Mononuclear cell (primary cell): ENCODE results near the gene PIP4K2A. TPM values are rescaled to one million over a fixed set of nuclear protein-coding genes. Genes with fewer than 3 reads are reported as not detected.

Source experiments
- H3K27me3 ChIP-seq: 2 replicates; pipeline ENCODE4 v1.6.0; 2011; ENCODE audit warnings: low read length, control low read depth; ENCODE audit not compliant: insufficient read depth
- H3K4me1 ChIP-seq: 2 replicates; pipeline ENCODE4 v1.5.1; 2011; ENCODE audit warnings: mild to moderate bottlenecking, low read length, control low read depth; ENCODE audit not compliant: insufficient read depth
- H3K4me3 ChIP-seq: 2 replicates; pipeline ENCODE4 v1.5.1; 2011; ENCODE audit warnings: mild to moderate bottlenecking, low read length, moderate library complexity
- H3K9me3 ChIP-seq: 2 replicates; pipeline ENCODE4 v1.5.1; 2011; ENCODE audit warnings: low read depth, mild to moderate bottlenecking, control low read depth, low read length
- total RNA-seq: library from RNA; depleted of rRNA; stranded (reverse); fragments of >200 nt; gene quantifications from one replicate; pipeline ENCODE4 v1.2.3, GENCODE V29; 2012

PIP4K2A gene
- total RNA-seq, 1 donor, result 126 TPM

DNA sequence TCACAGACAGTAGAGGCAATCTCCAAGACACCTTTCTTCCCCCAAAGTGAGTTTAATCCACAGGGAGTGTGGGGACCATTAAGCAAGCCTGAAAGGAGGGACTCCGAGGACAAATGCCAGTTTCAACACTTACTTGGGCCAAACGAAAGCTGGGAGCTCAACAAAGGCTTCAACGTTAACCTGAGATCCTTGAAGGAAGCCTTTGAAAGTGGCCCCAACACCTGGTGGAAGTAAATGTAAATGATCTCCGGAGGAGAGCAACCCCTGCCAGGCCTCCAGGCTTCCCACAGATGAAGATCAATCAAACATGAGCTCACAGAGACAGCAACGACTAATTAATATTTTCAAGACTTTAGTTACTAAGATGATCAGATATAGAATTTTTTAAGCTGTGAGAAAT lies 103.8 kb downstream of the PIP4K2A start:
- Histone ChIP-seq H3K27me3 (no peaks in the 10 kb centered on the region), H3K4me3 (no peak overlapping the region), H3K9me3 (no peaks in the 10 kb centered on the region), H3K4me1 (peaks cover 93% of the 10 kb centered on the region)

GRCh38 chr10:22609719-22610465 lies 104.5 kb downstream of the PIP4K2A start:
- H3K4me3 ChIP-seq, result no peak overlapping the region
- no peaks in the 10 kb centered on the region for H3K9me3 ChIP-seq
- no peaks in the 10 kb centered on the region for H3K27me3 ChIP-seq
- H3K4me1 ChIP-seq, result peaks cover 93% of the 10 kb centered on the region

DNA sequence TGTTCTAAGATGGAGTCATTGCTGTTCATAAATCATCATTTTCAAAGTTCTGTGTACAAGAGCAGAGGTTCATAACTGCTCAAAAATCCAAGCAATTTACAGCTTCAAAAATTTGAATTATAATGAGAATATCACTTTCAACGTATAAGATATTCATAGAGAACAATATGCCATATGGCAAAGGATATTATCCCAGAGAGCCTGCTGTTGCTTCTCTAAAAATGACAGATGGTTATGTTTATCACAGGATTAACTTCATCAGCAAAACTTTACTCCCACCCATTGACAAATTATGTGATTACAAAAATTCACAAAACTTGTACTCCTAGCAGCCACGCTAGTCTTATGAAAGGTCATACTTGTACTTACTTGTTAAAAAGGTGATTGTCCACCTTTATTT lies 105.1 kb downstream of the PIP4K2A start:
- Histone ChIP-seq H3K27me3 (no peaks in the 10 kb centered on the region), H3K4me1 (peaks cover 96% of the 10 kb centered on the region), H3K9me3 (no peaks in the 10 kb centered on the region), H3K4me3 (no peak overlapping the region)

DNA sequence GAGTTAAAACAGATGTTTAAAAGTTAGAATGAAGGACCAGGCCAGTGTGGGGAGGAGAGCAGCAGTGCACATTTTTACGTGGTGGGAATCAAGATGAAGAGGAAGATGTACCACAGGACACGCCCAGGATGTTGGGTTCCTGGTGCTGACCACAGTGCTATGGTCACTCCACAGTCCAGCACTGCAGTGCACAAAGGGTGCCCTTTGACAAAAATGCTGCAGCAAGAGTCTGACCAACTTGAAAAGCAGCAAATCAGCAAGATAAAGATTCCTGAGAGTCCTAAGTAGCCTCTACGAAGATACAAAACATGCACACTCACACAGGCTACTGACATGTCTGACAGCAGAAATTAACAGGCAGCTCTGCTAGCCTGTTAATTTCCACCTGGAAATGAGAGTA lies 107.1 kb downstream of the PIP4K2A start:
- H3K4me3 ChIP-seq, result no peak overlapping the region
- H3K9me3 ChIP-seq, result no peaks in the 10 kb centered on the region
- no peaks in the 10 kb centered on the region for H3K27me3 ChIP-seq
- H3K4me1 ChIP-seq, result peaks cover 94% of the 10 kb centered on the region

DNA sequence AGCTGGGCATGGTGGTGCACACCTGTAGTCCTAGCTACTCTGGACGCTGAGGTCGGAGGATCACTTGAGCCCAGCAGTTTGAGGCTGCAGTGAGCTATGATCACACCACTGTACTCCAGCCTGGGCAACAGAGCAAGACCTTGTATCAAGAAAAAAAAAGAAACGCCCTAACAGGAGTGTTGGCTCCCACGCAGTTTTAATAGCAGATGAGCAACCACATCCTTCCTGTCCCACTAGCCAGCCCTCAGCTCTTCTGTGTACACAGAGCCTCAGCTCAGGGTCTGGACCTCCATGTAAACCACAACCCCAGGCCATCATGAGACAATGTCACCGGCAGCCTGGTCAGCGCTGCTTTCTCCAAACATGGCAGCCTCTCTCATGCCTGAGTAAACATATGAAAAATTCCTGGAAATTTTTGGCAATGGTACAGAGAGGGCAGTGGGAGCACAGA lies 108.2 kb downstream of the PIP4K2A start:
- H3K4me1 ChIP-seq, result peaks cover 94% of the 10 kb centered on the region
- no peak overlapping the region for H3K4me3 ChIP-seq
- H3K9me3 ChIP-seq, result no peaks in the 10 kb centered on the region
- H3K27me3 ChIP-seq, result no peaks in the 10 kb centered on the region

- H3K4me1 ChIP-seq, result peaks cover 94% of the 10 kb centered on the region
- H3K4me3 ChIP-seq, result no peak overlapping the region
- H3K27me3 ChIP-seq, result no peaks in the 10 kb centered on the region
- H3K9me3 ChIP-seq, result no peaks in the 10 kb centered on the region
These were observed 109.2 kb downstream of the PIP4K2A start for GRCh38 chr10:22605168-22605567.

DNA sequence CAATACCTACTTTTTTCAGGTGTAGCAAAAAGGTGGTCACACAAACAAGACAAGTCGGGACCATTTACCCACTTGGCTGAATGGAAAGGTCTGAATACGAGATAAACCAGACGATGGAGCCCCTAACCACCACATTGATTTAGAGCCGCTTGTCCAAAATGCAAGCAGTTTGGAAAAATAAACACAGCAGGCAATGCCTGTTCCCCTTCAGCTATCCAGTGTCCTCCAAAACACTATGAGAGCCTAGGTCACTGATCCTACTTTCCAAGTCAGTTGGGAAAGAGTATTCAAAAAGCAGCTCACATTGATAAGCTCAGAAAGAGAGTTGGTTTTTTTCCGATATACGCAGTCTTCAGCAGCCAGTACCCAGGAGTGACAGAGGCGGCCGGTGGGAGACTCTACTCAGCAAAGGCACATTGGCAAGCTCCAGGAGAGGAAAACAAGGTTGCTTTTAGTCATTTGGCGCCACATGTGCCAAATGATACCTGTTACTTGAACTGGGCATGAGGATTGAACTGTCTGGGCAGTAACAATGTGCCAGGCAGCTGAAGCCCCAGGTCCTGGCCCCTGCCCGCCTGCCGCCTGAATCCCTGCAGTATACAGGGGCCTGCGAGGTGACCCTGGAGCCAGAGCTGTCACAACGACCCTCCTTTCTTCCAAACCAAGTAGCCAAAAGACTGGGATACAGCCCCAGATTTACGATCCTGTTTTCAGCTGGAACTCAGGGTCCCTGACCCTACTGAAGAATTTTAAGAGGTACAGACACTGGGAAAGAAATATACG lies 109.8 kb downstream of the PIP4K2A start:
- Histone ChIP-seq H3K9me3 (no peaks in the 10 kb centered on the region), H3K4me3 (no peak overlapping the region), H3K4me1 (peaks cover 94% of the 10 kb centered on the region), H3K27me3 (no peaks in the 10 kb centered on the region)

DNA sequence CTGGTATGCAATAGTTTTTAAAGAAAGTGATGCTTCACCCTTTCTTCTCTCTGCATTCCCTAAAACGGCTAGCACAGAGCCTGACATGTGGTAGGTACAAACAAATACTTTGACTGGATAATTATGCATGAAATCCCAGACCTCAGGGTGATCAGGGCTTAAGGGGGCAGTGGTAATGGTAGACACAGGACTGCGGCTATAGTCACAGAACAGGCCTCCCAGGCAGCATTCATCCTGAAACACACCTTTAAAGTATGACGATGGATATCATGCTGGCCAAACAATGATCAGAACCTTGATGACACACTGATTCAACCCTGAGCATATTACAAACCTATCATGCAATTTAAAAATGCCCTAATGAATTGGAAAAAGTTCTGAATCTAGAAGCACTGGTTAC lies 110.8 kb downstream of the PIP4K2A start:
- Histone ChIP-seq H3K4me3 (no peak overlapping the region), H3K27me3 (no peaks in the 10 kb centered on the region), H3K4me1 (peaks cover 93% of the 10 kb centered on the region), H3K9me3 (no peaks in the 10 kb centered on the region)

DNA sequence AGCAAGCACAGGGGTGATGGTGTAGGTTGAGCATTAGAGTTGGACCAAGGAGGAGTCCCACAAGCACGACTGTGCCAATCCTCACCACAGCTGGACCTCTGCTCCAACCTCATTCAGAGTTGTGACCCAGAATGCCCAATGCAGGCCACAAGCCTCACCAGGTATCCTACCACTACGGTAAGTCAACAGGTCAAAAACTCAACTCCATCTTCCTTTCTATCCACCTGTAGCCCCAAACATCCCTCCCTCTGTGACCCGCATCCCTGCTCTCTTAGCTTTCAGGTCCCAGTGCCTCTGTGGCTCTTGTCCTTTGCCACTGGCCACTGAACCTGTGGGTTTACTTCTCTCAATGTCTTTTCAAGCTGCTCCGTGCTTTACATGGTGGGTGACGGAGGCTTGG lies 112.8 kb downstream of the PIP4K2A start:
- peaks cover 93% of the 10 kb centered on the region for H3K4me1 ChIP-seq
- H3K4me3 ChIP-seq, result no peak overlapping the region
- H3K27me3 ChIP-seq, result no peaks in the 10 kb centered on the region

DNA sequence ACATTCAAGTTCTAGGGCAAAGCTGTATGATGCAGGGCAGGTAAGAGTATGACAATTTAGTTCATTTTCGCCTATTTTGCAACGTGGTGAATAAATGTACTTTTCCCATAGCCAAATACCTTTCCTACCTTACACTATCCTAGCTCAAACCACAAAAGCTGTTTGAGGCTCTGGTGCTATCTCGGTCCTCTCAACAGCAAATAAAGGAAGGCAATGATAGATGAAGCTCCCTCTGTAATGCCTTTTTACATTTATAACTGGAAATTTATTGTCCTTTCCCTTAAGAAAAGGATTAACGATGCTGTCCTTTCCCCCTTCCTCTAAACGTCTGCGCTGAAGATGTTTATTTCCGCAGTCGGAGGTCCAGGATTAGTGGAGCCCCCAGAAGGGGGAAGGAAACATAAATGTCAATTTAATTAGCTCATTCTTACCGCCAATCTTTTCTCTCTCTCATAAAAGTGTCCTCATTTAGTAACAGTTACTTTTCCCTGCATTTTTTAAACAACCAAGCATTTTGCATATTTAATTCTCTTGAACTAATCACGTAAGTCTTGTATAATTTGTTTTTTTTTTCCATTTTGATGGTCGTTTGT lies 114.6 kb downstream of the PIP4K2A start:
- H3K4me1 ChIP-seq, result peaks cover 86% of the 10 kb centered on the region
- H3K4me3 ChIP-seq, result no peak overlapping the region
- H3K27me3 ChIP-seq, result no peaks in the 10 kb centered on the region
- no peaks in the 10 kb centered on the region for H3K9me3 ChIP-seq

More for the DNA sequence above, 112.8 kb downstream of the PIP4K2A start:
- H3K9me3 ChIP-seq, result no peaks in the 10 kb centered on the region

GRCh38 chr10:22599048-22599561 lies 115.3 kb downstream of the PIP4K2A start:
- H3K4me1 ChIP-seq, result peaks cover 85% of the 10 kb centered on the region
- H3K4me3 ChIP-seq, result no peak overlapping the region
- H3K9me3 ChIP-seq, result no peaks in the 10 kb centered on the region
- H3K27me3 ChIP-seq, result no peaks in the 10 kb centered on the region

- H3K4me1 ChIP-seq, result peaks cover 83% of the 10 kb centered on the region
- no peaks in the 10 kb centered on the region for H3K9me3 ChIP-seq
- H3K27me3 ChIP-seq, result no peaks in the 10 kb centered on the region
- no peak overlapping the region for H3K4me3 ChIP-seq
These were observed 115.9 kb downstream of the PIP4K2A start for GRCh38 chr10:22598478-22598877.

- Histone ChIP-seq H3K4me3 (no peak overlapping the region), H3K9me3 (no peaks in the 10 kb centered on the region), H3K4me1 (peaks cover 73% of the 10 kb centered on the region), H3K27me3 (no peaks in the 10 kb centered on the region)
These were observed 117.2 kb downstream of the PIP4K2A start for GRCh38 chr10:22597138-22597537.

DNA sequence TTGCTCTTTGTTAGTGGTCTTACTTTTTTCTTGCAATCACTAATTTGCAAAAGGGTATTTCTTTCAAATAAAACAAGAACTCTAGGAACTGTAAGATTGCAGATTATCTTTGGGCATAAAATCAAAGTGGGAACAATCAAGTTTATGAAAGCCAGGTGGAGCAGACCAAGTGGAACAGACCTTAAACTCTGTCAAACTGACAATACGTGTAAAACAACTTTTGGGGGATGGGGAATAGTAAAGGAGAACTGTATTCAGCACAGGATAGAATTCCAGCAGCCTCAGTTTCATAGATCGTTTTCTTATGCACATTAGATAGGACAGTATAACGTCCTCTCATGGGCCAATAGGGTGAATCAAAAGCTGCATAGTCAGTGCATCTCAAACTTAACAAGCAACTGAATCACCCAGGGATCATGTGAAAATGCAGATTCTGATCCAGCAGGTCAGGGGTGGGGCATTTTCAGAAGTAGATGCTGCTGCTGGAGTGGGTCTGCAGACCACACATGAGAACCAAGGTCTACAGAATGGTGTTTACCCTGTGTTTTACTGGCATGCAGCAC lies 120.7 kb downstream of the PIP4K2A start:
- Histone ChIP-seq H3K27me3 (no peaks in the 10 kb centered on the region), H3K4me3 (no peak overlapping the region), H3K9me3 (no peaks in the 10 kb centered on the region), H3K4me1 (peaks cover 42% of the 10 kb centered on the region)

DNA sequence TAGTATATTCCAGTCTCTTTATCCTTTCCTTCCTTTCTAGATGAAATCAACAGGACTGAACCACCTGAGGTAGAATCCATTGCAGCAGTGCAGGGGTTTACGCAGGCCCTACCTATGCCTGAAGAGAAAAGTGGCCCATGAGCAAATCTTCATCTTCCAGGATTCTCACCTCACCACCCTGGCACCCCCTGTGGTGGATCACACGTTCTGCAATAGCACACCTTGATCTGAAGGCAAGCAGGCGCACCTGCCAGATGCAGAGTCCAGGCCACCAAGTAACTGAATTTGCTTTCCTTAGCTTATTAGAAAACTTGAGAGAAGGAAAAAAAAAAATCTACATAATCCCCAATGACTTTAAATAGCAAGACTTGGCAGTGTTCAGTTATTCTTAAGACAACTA lies 121.4 kb downstream of the PIP4K2A start:
- peaks cover 36% of the 10 kb centered on the region for H3K4me1 ChIP-seq
- no peaks in the 10 kb centered on the region for H3K27me3 ChIP-seq
- no peaks in the 10 kb centered on the region for H3K9me3 ChIP-seq
- no peak overlapping the region for H3K4me3 ChIP-seq
